GM12878 (cell line): Measurements from ENCODE around the gene CCM2. TPM values are rescaled to one million over a fixed set of nuclear protein-coding genes. Genes with fewer than 3 reads are reported as not detected.

Source experiments
- CBFB ChIP-seq: IDR thresholded peaks from 2 replicates; pipeline ENCODE4 v1.6.1; 2016; ENCODE audit warnings: antibody characterized with exemption, low read depth
- CHD2 ChIP-seq: IDR thresholded peaks from 2 replicates; pipeline ENCODE4 v1.6.1; 2011; ENCODE audit warnings: low read depth, low read length, improper control_type of control experiment, borderline replicate concordance
- E2F4 ChIP-seq: IDR thresholded peaks from 2 replicates; pipeline ENCODE4 v1.6.1; 2012; ENCODE audit warnings: low read depth, low read length, improper control_type of control experiment
- EZH2 ChIP-seq: IDR thresholded peaks from 2 replicates; pipeline ENCODE4 v1.6.1; 2012; ENCODE audit warnings: low read depth, mild to moderate bottlenecking, control low read depth, inconsistent platforms, low read length, borderline replicate concordance; ENCODE audit not compliant: control insufficient read depth
- GABPA ChIP-seq: IDR thresholded peaks from 2 replicates; pipeline ENCODE4 v1.6.1; 2014; ENCODE audit warnings: antibody characterized with exemption, low read depth, mild to moderate bottlenecking, inconsistent platforms
- IRF4 ChIP-seq: IDR thresholded peaks from 2 replicates; pipeline ENCODE4 v1.6.1; 2011; ENCODE audit warnings: low read depth, low read length
- LARP7 ChIP-seq: fragments of 450-650 bp; IDR thresholded peaks from 2 replicates; pipeline ENCODE4 v1.6.1; 2017; ENCODE audit warnings: mild to moderate bottlenecking
- MEF2B ChIP-seq: fragments of 450-650 bp; IDR thresholded peaks from 2 replicates; pipeline ENCODE4 v1.6.1; 2018; ENCODE audit warnings: mild to moderate bottlenecking, moderate library complexity; ENCODE audit not compliant: partially characterized antibody, poor library complexity, severe bottlenecking
- MLLT1 ChIP-seq: fragments of 450-650 bp; IDR thresholded peaks from 2 replicates; pipeline ENCODE4 v1.6.1; 2016; ENCODE audit warnings: mild to moderate bottlenecking
- NBN ChIP-seq: fragments of 450-650 bp; IDR thresholded peaks from 2 replicates; pipeline ENCODE4 v1.6.1; 2016
- NFIC ChIP-seq: IDR thresholded peaks from 2 replicates; pipeline ENCODE4 v1.6.1; 2012; ENCODE audit warnings: low read depth, mild to moderate bottlenecking, inconsistent platforms, low read length, moderate library complexity
- NR2F1 ChIP-seq: fragments of 450-650 bp; conservative IDR thresholded peaks from 2 replicates; pipeline ENCODE4 v1.6.1; 2017; ENCODE audit warnings: mild to moderate bottlenecking
- PML ChIP-seq: IDR thresholded peaks from 2 replicates; pipeline ENCODE4 v1.6.1; 2012; ENCODE audit warnings: low read length, inconsistent platforms
- POLR2AphosphoS2 ChIP-seq: IDR thresholded peaks from 2 replicates; pipeline ENCODE4 v1.6.1; 2011; ENCODE audit warnings: low read depth, mild to moderate bottlenecking, low read length, improper control_type of control experiment, moderate library complexity
- RBBP5 ChIP-seq: fragments of 200-600 bp; sonication (generic); conservative IDR thresholded peaks from 2 replicates; pipeline ENCODE4 v1.6.1; 2016
- RFX5 ChIP-seq: IDR thresholded peaks from 2 replicates; pipeline ENCODE4 v1.6.1; 2011; ENCODE audit warnings: low read depth, low read length, improper control_type of control experiment
- SMC3 ChIP-seq: IDR thresholded peaks from 2 replicates; pipeline ENCODE4 v1.6.1; 2011; ENCODE audit warnings: low read length, improper control_type of control experiment, borderline replicate concordance
- SUZ12 ChIP-seq: fragments of 200-600 bp; sonication (generic); IDR thresholded peaks from one replicate; pipeline ENCODE4 v1.6.1; 2018; ENCODE audit warnings: antibody characterized with exemption, mild to moderate bottlenecking; ENCODE audit not compliant: unreplicated experiment
- TBL1XR1 ChIP-seq: IDR thresholded peaks from 2 replicates; pipeline ENCODE4 v1.6.1; 2012; ENCODE audit warnings: low read depth, low read length, improper control_type of control experiment
- YBX1 ChIP-seq: fragments of 450-650 bp; IDR thresholded peaks from 2 replicates; pipeline ENCODE4 v1.6.1; 2016; ENCODE audit warnings: antibody characterized with exemption
- ZNF207 ChIP-seq: fragments of 450-650 bp; IDR thresholded peaks from 2 replicates; pipeline ENCODE4 v1.6.1; 2014; ENCODE audit warnings: antibody characterized with exemption, mild to moderate bottlenecking, borderline replicate concordance
- polyA plus RNA-seq, 11 experiments: library from polyadenylated mRNA; depleted of rRNA in 4 of 11; unstranded in 6 of 11; stranded (reverse) in 5 of 11; fragments of >200 nt; fragmentation: Nextera tagmentation in 4 of 11; fragmentation: Illumina TruSeq in 1 of 11; extraction: Ambion mirVana in 4 of 11; extraction: Trizol in 1 of 11; gene quantifications; 1 replicate in 1 of 11; 2 replicates in 10 of 11; pipeline versions ENCODE4 v1.2.1 to v1.2.3, GENCODE V29; 2011 to 2016; ENCODE audit warnings: inconsistent platforms in 2 of 11, missing spikeins in 2 of 11, low read depth in 1 of 11
- total RNA-seq, 4 experiments: library from RNA; depleted of rRNA in 3 of 4; stranded (reverse); fragments of >200 nt in 3 of 4; fragmentation: Illumina TruSeq in 1 of 4; extraction: Trizol in 1 of 4; gene quantifications; 2 replicates each; pipeline versions ENCODE4 v1.2.1 to v1.2.3, GENCODE V29; 2013 to 2021

CCM2 gene
- total and polyA plus RNA-seq, 10 of the 15 experiments (the other 5 are each of a cell fraction or from before 2014, with no cell fraction given) = 1.00 to 82.3 (median 48.7) TPM

GRCh38 chr7:45111298-45112223 lies 111.6 kb downstream of the CCM2 start, which contains the start of gene TBRG4 (continued):
- TF ChIP-seq POLR2AphosphoS2 = peak; percentile 75
- TF ChIP-seq NR2F1 = peak; percentile 83; the same call in 1 of the 2 replicates
- TF ChIP-seq ZNF207 = peak; percentile 64
- TF ChIP-seq NFIC = no peak
- no peak for TF ChIP-seq RBBP5
- no peak for TF ChIP-seq E2F4
- peak; percentile 10 for TF ChIP-seq MEF2B
- TF ChIP-seq LARP7 = peak; percentile 90
- TF ChIP-seq SUZ12 = no peak
- peak; percentile 95 for TF ChIP-seq NBN
- peak; percentile 87 for TF ChIP-seq GABPA
- TF ChIP-seq PML = peak; percentile 94
- 0 out of 2 replicates have a peak, but pooled peaks have one; percentile 48 for TF ChIP-seq MLLT1
- TF ChIP-seq IRF4 = no peak
- TF ChIP-seq CBFB = peak; percentile 68
- TF ChIP-seq SMC3 = no peak
- TF ChIP-seq TBL1XR1 = peak; percentile 82
- no peak for TF ChIP-seq RFX5
- TF ChIP-seq CHD2 = 0 out of 2 replicates have a peak, but pooled peaks have one; percentile 70
- no peak for TF ChIP-seq EZH2
- no peak for TF ChIP-seq YBX1
